DOHH2 (cell line): ENCODE results near the gene CYP46A1.

Source experiments
- H3F3A ChIP-seq: fragments of 200-600 bp; sonication (generic), shearing (Covaris generic); 2 replicates; pipeline ENCODE4 v1.6.0; 2016; ENCODE audit warnings: antibody characterized with exemption, mild to moderate bottlenecking; ENCODE audit not compliant: control insufficient read depth, insufficient read depth
- H3K27ac ChIP-seq: fragments of 200-600 bp; sonication (generic); 2 replicates; pipeline ENCODE4 v1.5.1; 2014; ENCODE audit warnings: low read depth, mild to moderate bottlenecking, low read length, moderate library complexity
- H3K27me3 ChIP-seq: fragments of 200-600 bp; sonication (generic); 2 replicates; pipeline ENCODE4 v1.6.1; 2014; ENCODE audit warnings: mild to moderate bottlenecking, low read length, mixed read lengths; ENCODE audit not compliant: control insufficient read depth
- H3K36me3 ChIP-seq: fragments of 200-600 bp; sonication (generic); 2 replicates; pipeline ENCODE4 v1.6.1; 2014; ENCODE audit warnings: mild to moderate bottlenecking, low read length, moderate library complexity, mixed read lengths; ENCODE audit not compliant: control insufficient read depth
- H3K4me1 ChIP-seq: fragments of 200-600 bp; sonication (generic); 2 replicates; pipeline ENCODE4 v1.6.1; 2014; ENCODE audit warnings: mild to moderate bottlenecking, low read length, mixed read lengths; ENCODE audit not compliant: control insufficient read depth
- H3K4me2 ChIP-seq: fragments of 200-600 bp; sonication (generic); 2 replicates; pipeline ENCODE4 v1.6.0; 2014; ENCODE audit warnings: mild to moderate bottlenecking, low read length, moderate library complexity
- H3K4me3 ChIP-seq: fragments of 200-600 bp; sonication (generic); 2 replicates; pipeline ENCODE4 v1.5.1; 2014; ENCODE audit warnings: mild to moderate bottlenecking, low read length, mixed read lengths
- H3K79me2 ChIP-seq: fragments of 200-600 bp; sonication (generic); 2 replicates; pipeline ENCODE4 v1.6.1; 2014; ENCODE audit warnings: mild to moderate bottlenecking, low read length, mixed read lengths; ENCODE audit not compliant: control insufficient read depth
- H3K9me2 ChIP-seq: fragments of 200-600 bp; sonication (generic); replicated peaks from 2 replicates; pipeline ENCODE4 v1.6.1; 2014; ENCODE audit warnings: mild to moderate bottlenecking, low read length, mixed read lengths; ENCODE audit not compliant: control insufficient read depth
- H3K9me3 ChIP-seq: fragments of 200-600 bp; sonication (generic); 2 replicates; pipeline ENCODE4 v1.6.1; 2014; ENCODE audit warnings: antibody characterized with exemption, low read length, mixed read lengths; ENCODE audit not compliant: control insufficient read depth, insufficient read depth
- H4K20me1 ChIP-seq: fragments of 200-600 bp; sonication (generic); 2 replicates; pipeline ENCODE4 v1.6.0; 2014; ENCODE audit warnings: low read depth, mild to moderate bottlenecking, antibody characterized with exemption, low read length, moderate library complexity; ENCODE audit not compliant: control insufficient read depth, insufficient read depth
- CTCF ChIP-seq: fragments of 200-600 bp; sonication (generic); IDR thresholded peaks from one replicate; pipeline ENCODE4 v1.5.1; 2014; ENCODE audit warnings: antibody characterized with exemption, mild to moderate bottlenecking, low read depth, low read length; ENCODE audit not compliant: poor library complexity, severe bottlenecking
- EZH2phosphoT487 ChIP-seq: fragments of 200-600 bp; sonication (generic); IDR thresholded peaks from 2 replicates; pipeline ENCODE4 v1.6.1; 2017; ENCODE audit warnings: borderline replicate concordance, mild to moderate bottlenecking, antibody characterized with exemption, low read length, moderate library complexity, mixed read lengths

CYP46A1 gene

GRCh38 chr14:99649643-99650042, 34.5 kb upstream of the CYP46A1 start:
- H3K36me3 ChIP-seq: no peaks in the 10 kb centered on the region
- no peaks in the 10 kb centered on the region for H3K27me3 ChIP-seq
- no peaks in the 10 kb centered on the region for H3K9me3 ChIP-seq
- no peak overlapping the region for H3K4me3 ChIP-seq
- TF ChIP-seq CTCF (no peak), EZH2phosphoT487 (no peak)
- H3K79me2 ChIP-seq: no peaks in the 10 kb centered on the region
- no peaks in the 10 kb centered on the region for H3K4me1 ChIP-seq
- no peaks in the 10 kb centered on the region for H4K20me1 ChIP-seq
- no peak overlapping the region for H3K4me2 ChIP-seq
- H3K9me2 ChIP-seq: no peaks in the 10 kb centered on the region
- H3K27ac ChIP-seq: no peak overlapping the region
- no peaks in the 10 kb centered on the region for H3F3A ChIP-seq

- Histone ChIP-seq H3K79me2 (no peaks in the 10 kb centered on the region), H3K27ac (no peak overlapping the region), H3K36me3 (no peaks in the 10 kb centered on the region), H3K4me1 (no peaks in the 10 kb centered on the region), H3K4me3 (no peak overlapping the region), H3K9me3 (no peaks in the 10 kb centered on the region), H4K20me1 (no peaks in the 10 kb centered on the region), H3K4me2 (no peak overlapping the region), H3K9me2 (no peaks in the 10 kb centered on the region), H3F3A (no peaks in the 10 kb centered on the region), H3K27me3 (no peaks in the 10 kb centered on the region)
- TF ChIP-seq EZH2phosphoT487 (no peak), CTCF (no peak)
Measured at GRCh38 chr14:99650189-99650588, 33.9 kb upstream of the CYP46A1 start.

GRCh38 chr14:99651953-99652746, 31.9 kb upstream of the CYP46A1 start:
- TF ChIP-seq EZH2phosphoT487 (no peak), CTCF (no peak)
- no peaks in the 10 kb centered on the region for H3K79me2 ChIP-seq
- no peaks in the 10 kb centered on the region for H3F3A ChIP-seq
- H3K4me1 ChIP-seq: no peaks in the 10 kb centered on the region
- no peak overlapping the region for H3K27ac ChIP-seq
- no peaks in the 10 kb centered on the region for H3K36me3 ChIP-seq
- no peaks in the 10 kb centered on the region for H3K9me2 ChIP-seq
- no peak overlapping the region for H3K4me2 ChIP-seq
- no peaks in the 10 kb centered on the region for H3K27me3 ChIP-seq
- H3K9me3 ChIP-seq: no peaks in the 10 kb centered on the region
- H4K20me1 ChIP-seq: no peaks in the 10 kb centered on the region
- no peak overlapping the region for H3K4me3 ChIP-seq
